Ovary (tissue), 9 donors: Measurements from ENCODE around the gene SLC24A1. TPM values are rescaled to one million over a fixed set of nuclear protein-coding genes. Genes with fewer than 3 reads are reported as not detected.

Experiments
- DNase-seq, 5 donors: peaks; one replicate each; pipeline ENCODE4 v3.0.0-alpha.2; 2019 to 2020
- H3K27ac ChIP-seq, 2 donors: fragments of 200-600 bp; one replicate each; pipeline versions ENCODE4 v1.5.1 to v1.8.0; 2019 to 2022
- H3K27me3 ChIP-seq: fragments of 200-600 bp; one replicate; pipeline ENCODE4 v1.8.0; 2022
- H3K36me3 ChIP-seq: fragments of 200-600 bp; sonication (generic); one replicate; pipeline ENCODE4 v1.5.1; 2019
- H3K4me1 ChIP-seq: one replicate; pipeline ENCODE4 v1.8.1; 2013; ENCODE audit warnings: mild to moderate bottlenecking, moderate library complexity; ENCODE audit not compliant: insufficient read depth
- H3K4me3 ChIP-seq: fragments of 200-600 bp; sonication (generic); one replicate; pipeline ENCODE4 v1.5.1; 2017
- H3K9me3 ChIP-seq, 2 donors: fragments of 200-600 bp in 1 of 2; sonication (generic) in 1 of 2; one replicate each; pipeline versions ENCODE4 v1.5.1 to v1.8.1; 2013 to 2019; ENCODE audit warnings: mild to moderate bottlenecking in 1 of 2, moderate library complexity in 1 of 2
- CTCF ChIP-seq, 3 donors: fragments of 450-650 bp in 2 of 3; fragments of 200-600 bp in 1 of 3; IDR thresholded peaks; one replicate each; pipeline versions ENCODE4 v1.5.1 to v1.8.0; 2016 to 2022; ENCODE audit warnings: antibody characterized with exemption in 3 of 3, mild to moderate bottlenecking in 1 of 3
- EP300 ChIP-seq: sonication (generic); formaldehyde crosslinking; IDR thresholded peaks from one replicate; pipeline ENCODE4 v1.6.1; 2017; ENCODE audit warnings: antibody characterized with exemption
- POLR2A ChIP-seq: fragments of 450-650 bp; IDR thresholded peaks from one replicate; pipeline ENCODE4 v1.6.1; 2017; ENCODE audit warnings: antibody characterized with exemption, mild to moderate bottlenecking, moderate library complexity
- WGBS, 3 donors: extraction: QIAGEN DNeasy Blood & Tissue Kit in 1 of 3; methylation state at CpG; one replicate each; pipeline versions ENCODE4 v1.1.5 to v1.1.7; 2013 to 2017; 5-methylcytosine and 5-hydroxymethylcytosine counted together
- intact Hi-C, 4 donors: fragments of 100-400 bp; cut with DNase I; formaldehyde crosslinking; loops; one replicate each; pipeline versions ENCODE4 v1.11.0 to v1.15.1; 2022 to 2023
- polyA plus RNA-seq, 2 donors: library from polyadenylated mRNA; stranded (reverse); fragments of 200-250 nt in 1 of 2; fragments of 350-450 nt in 1 of 2; fragmentation: Illumina TruSeq in 1 of 2; extraction: RNeasy Lipid Tissue Mini Kit (QIAGEN cat#74804) in 1 of 2; gene quantifications; one replicate each; pipeline ENCODE4 v1.2.3, GENCODE V29; 2013 to 2014
- total RNA-seq, 7 donors: library from RNA; depleted of rRNA in 2 of 7; stranded (reverse); fragments of >200 nt in 2 of 7; fragmentation: NEBNext Ultra II Directional in 3 of 7; extraction: Animal tissue kit (Norgen Biotek cat#: 25700) in 3 of 7; gene quantifications; one replicate each; pipeline versions ENCODE4 v1.1.0 to v1.2.4, GENCODE V29; 2016 to 2023
- donor health status: DM: no; HTN: no; CAD: no; lungs with moderate emphysema.
- donor health status: DM: no; HTN: no; CAD: no.
- donor health status: Bipolar disorder and iron deficiency.
- donor health status: DM: yes; HTN: yes; CAD: no.
- donor health status: DM: no; HTN: no; CAD: no.
- donor health status: DM: yes; HTN: yes; CAD: no.

The SLC24A1 gene
- total and polyA plus RNA-seq, 9 donors, result 4.5 to 17.4 (median 11.3) TPM

GRCh38 chr15:65666257-65666656 lies 44.5 kb downstream of the SLC24A1 start:
- H3K27me3 ChIP-seq, result no peaks in the 10 kb centered on the region
- no peak overlapping the region for H3K4me3 ChIP-seq
- H3K27ac ChIP-seq, result no peak overlapping the region
- intact Hi-C loops, result no loop called here
- no peaks in the 10 kb centered on the region for H3K36me3 ChIP-seq
- no peaks in the 10 kb centered on the region for H3K9me3 ChIP-seq
- no peak for DNase-seq
- no peaks in the 10 kb centered on the region for H3K4me1 ChIP-seq
- TF ChIP-seq EP300 (no peak), POLR2A (no peak), CTCF (IDR thresholded peaks at IDR 0.05) (no peak)
- WGBS, 3 donors, result 81 to 92% (median 84%) methylated on average over 3 of the region's 3 CpGs

- no peak for TF ChIP-seq CTCF (IDR thresholded peaks at IDR 0.05)
- no peak for TF ChIP-seq POLR2A
- TF ChIP-seq EP300, result no peak
- 76 to 90% (median 84%) methylated on average over 1 of the region's 1 CpG for WGBS, 3 donors
- intact Hi-C loops, result no loop called here
- Histone ChIP-seq H3K27ac (no peak overlapping the region), H3K4me1 (no peaks in the 10 kb centered on the region), H3K4me3 (no peak overlapping the region), H3K36me3 (no peaks in the 10 kb centered on the region), H3K9me3 (no peaks in the 10 kb centered on the region), H3K27me3 (no peaks in the 10 kb centered on the region)
- no peak for DNase-seq
Measured at GRCh38 chr15:65675551-65675950, 53.8 kb downstream of the SLC24A1 start.

GRCh38 chr15:65676123-65676522 lies 54.4 kb downstream of the SLC24A1 start:
- 84 to 91% (median 85%) methylated on average over 2 of the region's 2 CpGs for WGBS, 3 donors
- TF ChIP-seq CTCF (IDR thresholded peaks at IDR 0.05), result no peak
- no peak for DNase-seq
- Histone ChIP-seq H3K27ac (no peak overlapping the region), H3K9me3 (no peaks in the 10 kb centered on the region), H3K4me1 (no peaks in the 10 kb centered on the region), H3K4me3 (no peak overlapping the region), H3K27me3 (no peaks in the 10 kb centered on the region), H3K36me3 (no peaks in the 10 kb centered on the region)
- intact Hi-C loops, result no loop called here

GRCh38 chr15:65680544-65680943 lies 58.8 kb downstream of the SLC24A1 start:
- 96 to 100% (median 97%) methylated on average over 1 of the region's 1 CpG for WGBS, 3 donors

More at GRCh38 chr15:65680544-65680943, 58.8 kb downstream of the SLC24A1 start:
- no peak overlapping the region for H3K27ac ChIP-seq
- no peak for DNase-seq
- TF ChIP-seq POLR2A (no peak), CTCF (IDR thresholded peaks at IDR 0.05) (no peak), EP300 (no peak)
- H3K9me3 ChIP-seq, result no peaks in the 10 kb centered on the region
- intact Hi-C loops, result no loop called here
- H3K36me3 ChIP-seq, result no peaks in the 10 kb centered on the region
- no peaks in the 10 kb centered on the region for H3K27me3 ChIP-seq
- H3K4me1 ChIP-seq, result no peaks in the 10 kb centered on the region
- no peak overlapping the region for H3K4me3 ChIP-seq
